Motor neuron (in vitro differentiated cells): ENCODE measurements around the gene KRTAP5-11. TPM values are rescaled to one million over a fixed set of nuclear protein-coding genes. Genes with fewer than 3 reads are reported as not detected.
"Not testable (repeated sequence)": the region's sequence is repeated elsewhere in the genome, so short reads cannot be mapped to it uniquely, and the experiment has no call there.

ENCODE experiments used
- ATAC-seq, 8 experiments: fragments of 200-7000 bp; cut with Tn5 transposase; replicated peaks in 6 of 8; 2 replicates each; pipeline ENCODE4 v1.8.0; 2021; ENCODE audit warnings: mild to moderate bottlenecking in 8 of 8, moderate library complexity in 8 of 8
- H3K27ac ChIP-seq, 2 donors: fragments of 250-450 bp; sonication (Bioruptor Pico); 2 replicates each; pipeline ENCODE4 v1.9.0; 2021; ENCODE audit warnings: antibody characterized with exemption in 2 of 2, mild to moderate bottlenecking in 2 of 2, moderate library complexity in 1 of 2
- H3K4me1 ChIP-seq, 2 donors: fragments of 250-450 bp; sonication (Bioruptor Pico); replicated peaks in 1 of 2; 2 replicates each; pipeline ENCODE4 v1.6.1; 2021; ENCODE audit warnings: antibody characterized with exemption in 2 of 2, mild to moderate bottlenecking in 2 of 2, moderate library complexity in 1 of 2
- H3K4me3 ChIP-seq, 5 donors: fragments of 250-450 bp; sonication (Bioruptor Pico); 2 replicates each; pipeline ENCODE4 v1.9.0; 2021; ENCODE audit warnings: antibody characterized with exemption in 5 of 5, mild to moderate bottlenecking in 5 of 5, moderate library complexity in 4 of 5
- WGBS, 10 experiments: fragments of 450-650 bp; shearing (Covaris generic); methylation state at CpG; one replicate each; pipeline ENCODE4 v1.0.0; 2022; 5-methylcytosine and 5-hydroxymethylcytosine counted together
- in situ Hi-C, 9 experiments: fragments of 400-800 bp; cut with MboI; loops; one replicate each; pipeline ENCODE4 v1.15.0; 2021; ENCODE audit warnings: low sequenced_read_pairs in 9 of 9, low pct_unique_long_range_greater_than_20kb in 2 of 9; ENCODE audit not compliant: unreplicated experiment in 9 of 9
- total RNA-seq, 8 experiments: library from RNA; unstranded; fragments of 300-600 nt; gene quantifications; 2 replicates each; pipeline versions ENCODE4 v1.2.3 to v1.2.4, GENCODE V29; 2022

KRTAP5-11 gene
- total RNA-seq, result under 1 TPM in 1 of 8 experiments, not detected in 7; 0.76 TPM

- no peak for ATAC-seq
- no peak within 1 kb of the TSS for H3K4me3 ChIP-seq
- in situ Hi-C loops, result no loop called here
- no peak within 1 kb of the TSS for H3K27ac ChIP-seq
- peaks cover 0 to 8% of the 10 kb centered on the region in 2 donors for H3K4me1 ChIP-seq
- 20 to 90% methylated on average over 1 to 2 of the region's 3 CpGs; no CpG with 5 or more reads in 8 of the 10 experiments for WGBS, 10 experiments
Observed at GRCh38 chr11:71582309-71582895, at the start of gene KRTAP5-11. TSS of gene KRTAP5-11 (minus strand) at chr11:71582875. CDS start at chr11:71582837, 38 bp downstream.

GRCh38 chr11:71631551-71631950 lies 48.9 kb upstream of the KRTAP5-11 start:
- WGBS, 10 experiments, result 30 to 67% (median 47%) methylated on average over 1 to 4 of the region's 18 CpGs; no CpG with 5 or more reads in 6 of the 10 experiments
- H3K4me1 ChIP-seq, ATAC-seq, H3K27ac ChIP-seq, in situ Hi-C loops, H3K4me3 ChIP-seq: not testable (repeated sequence)

- H3K4me1 ChIP-seq, in situ Hi-C loops, H3K4me3 ChIP-seq, ATAC-seq, H3K27ac ChIP-seq: not testable (repeated sequence)
- no CpG with 5 or more reads among the region's 1 CpG for WGBS, 10 experiments
Observed at GRCh38 chr11:71630071-71630470, 47.4 kb upstream of the KRTAP5-11 start.

GRCh38 chr11:71628943-71629342 lies 46.3 kb upstream of the KRTAP5-11 start:
- H3K27ac ChIP-seq, ATAC-seq, H3K4me3 ChIP-seq, H3K4me1 ChIP-seq, in situ Hi-C loops: not testable (repeated sequence)
- WGBS, 10 experiments, result 25 to 100% (median 83%) methylated on average over 1 to 5 of the region's 21 CpGs; no CpG with 5 or more reads in 5 of the 10 experiments

- H3K27ac ChIP-seq, ATAC-seq, in situ Hi-C loops, H3K4me3 ChIP-seq, H3K4me1 ChIP-seq: not testable (repeated sequence)
- WGBS, 10 experiments, result 60 to 100% (median 82%) methylated on average over 1 to 9 of the region's 11 CpGs; no CpG with 5 or more reads in 3 of the 10 experiments
Observed at GRCh38 chr11:71623226-71623625, 40.6 kb upstream of the KRTAP5-11 start.

GRCh38 chr11:71622561-71622960 lies 39.9 kb upstream of the KRTAP5-11 start:
- H3K4me3 ChIP-seq, H3K27ac ChIP-seq, ATAC-seq, H3K4me1 ChIP-seq, in situ Hi-C loops: not testable (repeated sequence)
- WGBS, 10 experiments, result 0 to 92% (median 57%) methylated on average over 1 to 5 of the region's 14 CpGs; no CpG with 5 or more reads in 3 of the 10 experiments

- in situ Hi-C loops, H3K4me1 ChIP-seq, H3K4me3 ChIP-seq, H3K27ac ChIP-seq, ATAC-seq: not testable (repeated sequence)
- 42 to 84% (median 71%) methylated on average over 1 to 7 of the region's 12 CpGs; no CpG with 5 or more reads in 7 of the 10 experiments for WGBS, 10 experiments
Observed at GRCh38 chr11:71615003-71615402, 32.3 kb upstream of the KRTAP5-11 start.

GRCh38 chr11:71614366-71614917 lies 31.8 kb upstream of the KRTAP5-11 start:
- WGBS, 10 experiments, result 60 to 81% (median 77%) methylated on average over 1 to 6 of the region's 15 CpGs; no CpG with 5 or more reads in 7 of the 10 experiments
- ATAC-seq, in situ Hi-C loops: not testable (repeated sequence)

GRCh38 chr11:71613931-71614330 lies 31.3 kb upstream of the KRTAP5-11 start:
- H3K4me3 ChIP-seq, in situ Hi-C loops, H3K27ac ChIP-seq, H3K4me1 ChIP-seq, ATAC-seq: not testable (repeated sequence)
- 63 to 100% methylated on average over 2 of the region's 7 CpGs; no CpG with 5 or more reads in 8 of the 10 experiments for WGBS, 10 experiments

More at GRCh38 chr11:71614366-71614917, 31.8 kb upstream of the KRTAP5-11 start:
- not testable (repeated sequence) for H3K4me3 ChIP-seq, H3K27ac ChIP-seq, H3K4me1 ChIP-seq

GRCh38 chr11:71611218-71611910 lies 28.7 kb upstream of the KRTAP5-11 start:
- H3K4me3 ChIP-seq, ATAC-seq, H3K27ac ChIP-seq, H3K4me1 ChIP-seq, in situ Hi-C loops: not testable (repeated sequence)
- WGBS, 10 experiments, result 60 to 100% (median 80%) methylated on average over 1 to 8 of the region's 21 CpGs; no CpG with 5 or more reads in 2 of the 10 experiments

GRCh38 chr11:71608272-71608671 lies 25.6 kb upstream of the KRTAP5-11 start:
- WGBS, 10 experiments, result no CpG with 5 or more reads among the region's 21 CpGs
- H3K4me1 ChIP-seq, H3K27ac ChIP-seq, in situ Hi-C loops, ATAC-seq, H3K4me3 ChIP-seq: not testable (repeated sequence)

- 0% methylated on average over 6 of the region's 59 CpGs; no CpG with 5 or more reads in 9 of the 10 experiments for WGBS, 10 experiments
- ATAC-seq, H3K4me1 ChIP-seq, H3K27ac ChIP-seq, in situ Hi-C loops: not testable (repeated sequence)
- peak overlapping the region in 3 of 5 donors; percentile 5 to 22 (median 9) for H3K4me3 ChIP-seq
Observed at GRCh38 chr11:71607520-71608216, 25.0 kb upstream of the KRTAP5-11 start.
